Naive thymus-derived CD8-positive, alpha-beta T cell (primary cell): ENCODE data around the gene SBF1. TPM values are rescaled to one million over a fixed set of nuclear protein-coding genes. Genes with fewer than 3 reads are reported as not detected.

ENCODE experiments used
- ATAC-seq, 2 donors: fragments of 150-1000 bp; cut with Tn5 transposase in 1 of 2; sonication (Bioruptor Pico), chemical (Tn5 transposase) in 1 of 2; 1 replicate in 1 of 2; 2 replicates in 1 of 2; pipeline ENCODE4 v1.10.0; 2021; ENCODE audit warnings: mild to moderate bottlenecking in 2 of 2, moderate library complexity in 2 of 2
- POLR2A ChIA-PET: fragments of 350-600 bp; sonication (Branson Sonifier 250); formaldehyde crosslinking; loops from one replicate; lab custom pipeline; 2021; ENCODE audit warnings: antibody characterized with exemption; lab: Charles Lee
- DNase-seq, 10 donors: peaks; one replicate each; pipeline versions ENCODE4 v3.0.0 to v3.0.0-alpha.2; 2020 to 2022
- H3K27ac Mint-ChIP-seq, 10 donors: one replicate each; pipeline ENCODE4 v1.8.0; 2020 to 2022; ENCODE audit warnings: mild to moderate bottlenecking in 10 of 10, mixed read lengths in 10 of 10, moderate library complexity in 4 of 10, inconsistent platforms in 1 of 10
- H3K27me3 Mint-ChIP-seq, 5 donors: one replicate each; pipeline ENCODE4 v1.8.0; 2021 to 2022; ENCODE audit warnings: mixed read lengths in 5 of 5
- H3K36me3 Mint-ChIP-seq, 3 donors: one replicate each; pipeline ENCODE4 v1.8.0; 2020 to 2022; ENCODE audit warnings: mixed read lengths in 3 of 3, mild to moderate bottlenecking in 2 of 3, inconsistent platforms in 1 of 3
- H3K4me1 Mint-ChIP-seq, 4 donors: one replicate each; pipeline ENCODE4 v1.8.0; 2021 to 2022; ENCODE audit warnings: mixed read lengths in 4 of 4
- H3K4me3 Mint-ChIP-seq, 10 donors: one replicate each; pipeline ENCODE4 v1.8.0; 2020 to 2022; ENCODE audit warnings: mild to moderate bottlenecking in 10 of 10, mixed read lengths in 10 of 10, moderate library complexity in 6 of 10, inconsistent platforms in 1 of 10
- H3K9me3 Mint-ChIP-seq, 9 donors: one replicate each; pipeline ENCODE4 v1.8.0; 2020 to 2022; ENCODE audit warnings: mixed read lengths in 9 of 9, mild to moderate bottlenecking in 3 of 9, inconsistent platforms in 1 of 9, moderate library complexity in 1 of 9
- polyA plus RNA-seq, 3 donors: library from polyadenylated mRNA; unstranded; fragments of 300-500 nt; fragmentation: Illumina TruSeq; gene quantifications; one replicate each; pipeline ENCODE4 v1.2.3, GENCODE V29; 2021
- total RNA-seq, 8 experiments: library from RNA in 2 of 8; stranded (reverse) in 2 of 8; gene quantifications; one replicate each; pipeline ENCODE4 v1.2.3 and lab custom pipeline; 2021 to 2026

The SBF1 gene
- total and polyA plus RNA-seq, 5 experiments from 2014 or later: 17.1 to 222 (median 37.4) TPM

DNA sequence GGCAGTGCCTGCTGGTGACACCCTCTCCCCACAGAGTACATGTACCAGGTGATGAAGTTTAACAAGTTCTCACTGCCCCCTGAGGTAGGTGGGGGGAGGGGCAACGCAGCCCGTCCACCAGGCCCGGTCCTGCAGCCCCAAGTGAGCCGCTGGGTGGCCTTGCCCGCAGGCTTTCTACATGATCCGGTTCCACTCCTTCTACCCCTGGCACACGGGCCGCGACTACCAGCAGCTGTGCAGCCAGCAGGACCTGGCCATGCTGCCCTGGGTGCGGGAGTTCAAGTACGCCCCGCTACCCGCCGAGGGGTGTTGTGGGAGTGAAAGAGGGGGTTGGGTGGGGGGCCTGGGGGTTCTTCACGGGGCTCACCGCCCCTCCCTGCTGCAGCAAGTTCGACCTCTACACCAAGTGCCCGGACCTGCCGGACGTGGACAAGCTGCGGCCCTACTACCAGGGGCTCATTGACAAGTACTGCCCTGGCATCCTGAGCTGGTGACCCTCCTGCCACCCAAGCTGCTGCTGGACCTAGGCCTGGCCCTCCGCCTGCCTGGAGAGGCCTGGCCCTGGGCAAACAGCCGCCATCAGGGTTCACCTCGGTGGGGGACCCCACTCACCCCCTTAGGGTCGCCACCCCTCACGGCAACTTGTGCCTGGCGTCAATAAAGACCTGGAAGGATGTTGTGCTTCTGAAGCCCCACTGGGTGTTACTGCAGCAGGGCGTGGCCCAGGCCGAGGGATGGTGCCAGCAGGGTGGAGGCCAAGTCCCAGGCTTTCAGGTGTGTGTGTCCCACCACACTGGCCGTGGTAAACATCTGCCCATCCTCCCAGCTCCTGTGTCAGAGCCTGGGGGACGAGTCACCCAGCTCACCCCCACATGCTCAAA, 14.8 kb upstream of the SBF1 start:
- POLR2A ChIA-PET: interaction anchor here (2.3 kb wide), 1 partner anchor 20 kb away, joined by 10 read pairs; no protein-coding TSS in a partner anchor
- no peaks in the 10 kb centered on the region for H3K27me3 Mint-ChIP-seq
- H3K4me3 Mint-ChIP-seq: peak overlapping the region in 1 of 10 donors; percentile 30
- ATAC-seq: no peak
- no peaks in the 10 kb centered on the region for H3K9me3 Mint-ChIP-seq
- no peaks in the 10 kb centered on the region for H3K36me3 Mint-ChIP-seq
- peak overlapping the region in 1 of 10 donors; percentile 62 for H3K27ac Mint-ChIP-seq
- H3K4me1 Mint-ChIP-seq: peaks cover 7 to 19% (median 11%) of the 10 kb centered on the region in 4 donors
- no peak for DNase-seq

DNA sequence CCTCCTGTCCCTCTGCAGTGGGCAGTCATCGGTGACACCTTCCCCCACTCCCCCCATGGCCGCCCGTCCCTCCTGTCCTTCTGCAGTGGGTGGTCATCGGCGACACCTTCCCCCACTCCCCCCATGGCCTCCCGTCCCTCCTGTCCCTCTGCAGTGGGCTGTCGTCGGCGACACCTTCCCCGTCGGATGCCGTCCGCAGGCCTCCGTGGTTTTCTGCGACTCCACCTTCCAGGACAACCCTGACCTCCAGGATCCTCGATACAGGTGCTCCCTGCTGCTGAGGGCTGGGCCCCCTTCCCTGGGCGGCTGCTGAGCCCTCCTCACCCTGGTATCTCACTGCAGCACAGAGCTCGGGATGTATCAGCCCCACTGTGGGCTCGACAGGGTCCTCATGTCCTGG, 14.1 kb upstream of the SBF1 start:
- H3K9me3 Mint-ChIP-seq: no peaks in the 10 kb centered on the region
- H3K36me3 Mint-ChIP-seq: no peaks in the 10 kb centered on the region
- POLR2A ChIA-PET: no interaction called here
- no peak overlapping the region for H3K27ac Mint-ChIP-seq
- H3K27me3 Mint-ChIP-seq: no peaks in the 10 kb centered on the region
- H3K4me1 Mint-ChIP-seq: peaks cover 7 to 19% (median 11%) of the 10 kb centered on the region in 4 donors
- ATAC-seq: no peak
- no peak overlapping the region for H3K4me3 Mint-ChIP-seq
- no peak for DNase-seq

DNA sequence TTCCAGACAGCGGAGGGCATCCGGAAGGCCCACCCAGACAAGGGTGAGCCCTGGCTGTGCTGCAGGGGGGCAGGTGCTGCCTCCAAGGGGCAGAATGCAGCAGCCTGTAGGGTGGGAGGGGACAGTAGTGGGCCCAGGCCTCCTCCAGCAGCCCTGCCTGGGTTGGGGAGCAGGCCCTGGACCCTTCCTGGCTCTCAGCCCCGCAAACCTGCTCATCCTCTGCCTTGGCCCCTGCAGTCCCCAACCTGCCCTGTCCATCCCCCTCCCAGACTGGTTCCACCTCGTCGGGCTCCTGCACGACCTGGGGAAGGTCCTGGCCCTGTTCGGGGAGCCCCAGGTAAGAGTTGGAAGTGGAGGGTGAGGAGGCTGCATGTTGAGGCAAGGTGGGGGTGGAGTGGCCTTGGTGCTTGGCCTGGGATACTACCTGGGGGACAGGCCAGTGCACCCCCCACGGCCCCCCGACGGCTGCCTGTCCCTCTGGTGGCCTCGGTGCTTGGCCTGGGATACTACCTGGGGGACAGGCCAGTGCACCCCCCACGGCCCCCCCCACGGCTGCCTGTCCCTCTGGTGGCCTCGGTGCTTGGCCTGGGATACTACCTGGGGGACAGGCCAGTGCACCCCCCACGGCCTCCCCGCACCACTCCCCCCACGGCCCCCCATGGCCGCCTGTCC, 13.3 kb upstream of the SBF1 start:
- Mint-ChIP-seq H3K27me3 (no peaks in the 10 kb centered on the region), H3K36me3 (no peaks in the 10 kb centered on the region), H3K27ac (no peak overlapping the region), H3K4me3 (no peak overlapping the region), H3K4me1 (peaks cover 7 to 19% (median 11%) of the 10 kb centered on the region in 4 donors), H3K9me3 (no peaks in the 10 kb centered on the region)
- no peak for ATAC-seq
- DNase-seq: no peak
- POLR2A ChIA-PET: no interaction called here

DNA sequence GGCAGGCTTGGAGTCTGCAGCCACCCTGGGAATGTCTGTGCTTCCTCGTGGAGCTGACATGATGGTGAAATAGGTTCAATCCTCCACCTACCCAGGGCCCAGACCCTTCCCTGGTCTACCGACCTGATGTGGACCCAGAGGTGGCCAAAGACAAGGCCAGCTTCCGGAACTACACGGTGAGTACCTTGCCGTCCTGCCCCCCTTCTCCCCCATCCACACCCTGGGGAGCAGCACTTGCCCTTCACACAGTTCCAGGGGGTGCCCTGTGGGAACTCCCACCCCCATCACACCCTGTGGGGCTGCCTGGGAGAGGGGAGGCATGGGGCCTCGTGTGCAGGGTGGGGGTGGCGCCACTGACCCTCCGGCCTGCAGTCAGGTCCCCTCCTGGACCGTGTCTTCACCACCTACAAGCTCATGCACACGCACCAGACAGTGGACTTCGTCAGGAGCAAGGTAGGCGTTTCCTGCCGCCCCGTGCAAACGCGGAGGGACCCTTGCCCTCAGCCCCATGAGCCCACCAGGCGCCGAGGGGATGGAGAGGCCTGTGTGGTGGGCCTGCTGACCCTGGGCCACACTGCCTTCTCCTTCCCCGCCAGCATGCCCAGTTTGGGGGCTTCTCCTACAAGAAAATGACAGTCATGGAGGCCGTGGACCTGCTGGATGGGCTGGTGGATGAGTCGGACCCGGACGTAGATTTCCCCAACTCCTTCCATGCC, 12.6 kb upstream of the SBF1 start:
- Mint-ChIP-seq H3K4me3 (no peak overlapping the region), H3K27me3 (no peaks in the 10 kb centered on the region), H3K36me3 (no peaks in the 10 kb centered on the region), H3K9me3 (no peaks in the 10 kb centered on the region), H3K27ac (no peak overlapping the region), H3K4me1 (peaks cover 7 to 19% (median 11%) of the 10 kb centered on the region in 4 donors)
- ATAC-seq: no peak
- DNase-seq: no peak
- POLR2A ChIA-PET: interaction anchor here (1.1 kb wide), 1 partner anchor 18 kb away, joined by 3 read pairs; no protein-coding TSS in a partner anchor

DNA sequence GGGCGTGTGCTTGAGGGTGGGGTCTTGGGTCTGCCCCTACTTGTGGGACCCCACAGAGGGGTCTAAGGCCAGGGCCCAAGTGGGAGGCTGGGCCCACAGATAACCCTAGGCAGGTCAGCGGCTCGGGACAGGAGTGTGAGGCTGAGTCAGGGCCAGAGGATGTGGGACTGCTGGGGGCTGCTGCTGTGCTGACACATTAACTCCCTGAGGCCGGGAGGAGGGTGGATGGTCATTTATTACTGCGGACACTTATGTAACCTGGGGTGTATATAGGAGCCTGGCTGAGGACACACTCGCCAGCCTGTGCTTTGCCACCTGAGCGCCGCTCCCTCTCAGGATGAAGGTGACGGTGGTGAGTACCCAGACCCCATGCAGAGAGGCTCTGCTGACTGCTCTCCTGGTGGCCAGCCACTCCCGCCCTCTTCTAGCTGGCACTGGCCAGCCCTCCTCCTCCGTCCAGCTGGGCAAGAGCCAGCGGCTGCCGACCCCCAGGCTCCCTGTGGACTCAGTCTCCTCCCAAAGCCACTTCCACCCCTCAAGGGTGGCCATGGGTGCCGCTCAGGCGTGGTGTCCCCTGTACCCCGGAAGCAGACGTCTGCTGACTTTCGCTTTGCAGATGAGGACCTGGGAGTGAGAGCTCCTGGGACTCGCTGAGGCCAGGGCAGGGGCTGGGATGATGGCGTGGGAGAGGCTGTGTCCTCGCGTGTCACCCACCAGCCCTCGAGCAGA, 11.9 kb upstream of the SBF1 start, which contains the start of gene MIOX:
MIOX (plus strand) TSS at position 299 of the 729 bp plus-strand sequence; CDS start at position 338, 39 bp downstream.
- no peak for ATAC-seq
- H3K9me3 Mint-ChIP-seq: no peaks in the 10 kb centered on the region
- H3K4me1 Mint-ChIP-seq: peaks cover 7 to 19% (median 11%) of the 10 kb centered on the region in 4 donors
- no peaks in the 10 kb centered on the region for H3K36me3 Mint-ChIP-seq
- no peak for DNase-seq
- POLR2A ChIA-PET: interaction anchor here (1.1 kb wide), 1 partner anchor 17 kb away, joined by 3 read pairs; no protein-coding TSS in a partner anchor
- no peaks in the 10 kb centered on the region for H3K27me3 Mint-ChIP-seq
- H3K27ac Mint-ChIP-seq: peak within 1 kb of the TSS in 5 of 10 donors; percentile 53 to 74 (median 69)
- H3K4me3 Mint-ChIP-seq: peak within 1 kb of the TSS in 1 of 10 donors; percentile 57

DNA sequence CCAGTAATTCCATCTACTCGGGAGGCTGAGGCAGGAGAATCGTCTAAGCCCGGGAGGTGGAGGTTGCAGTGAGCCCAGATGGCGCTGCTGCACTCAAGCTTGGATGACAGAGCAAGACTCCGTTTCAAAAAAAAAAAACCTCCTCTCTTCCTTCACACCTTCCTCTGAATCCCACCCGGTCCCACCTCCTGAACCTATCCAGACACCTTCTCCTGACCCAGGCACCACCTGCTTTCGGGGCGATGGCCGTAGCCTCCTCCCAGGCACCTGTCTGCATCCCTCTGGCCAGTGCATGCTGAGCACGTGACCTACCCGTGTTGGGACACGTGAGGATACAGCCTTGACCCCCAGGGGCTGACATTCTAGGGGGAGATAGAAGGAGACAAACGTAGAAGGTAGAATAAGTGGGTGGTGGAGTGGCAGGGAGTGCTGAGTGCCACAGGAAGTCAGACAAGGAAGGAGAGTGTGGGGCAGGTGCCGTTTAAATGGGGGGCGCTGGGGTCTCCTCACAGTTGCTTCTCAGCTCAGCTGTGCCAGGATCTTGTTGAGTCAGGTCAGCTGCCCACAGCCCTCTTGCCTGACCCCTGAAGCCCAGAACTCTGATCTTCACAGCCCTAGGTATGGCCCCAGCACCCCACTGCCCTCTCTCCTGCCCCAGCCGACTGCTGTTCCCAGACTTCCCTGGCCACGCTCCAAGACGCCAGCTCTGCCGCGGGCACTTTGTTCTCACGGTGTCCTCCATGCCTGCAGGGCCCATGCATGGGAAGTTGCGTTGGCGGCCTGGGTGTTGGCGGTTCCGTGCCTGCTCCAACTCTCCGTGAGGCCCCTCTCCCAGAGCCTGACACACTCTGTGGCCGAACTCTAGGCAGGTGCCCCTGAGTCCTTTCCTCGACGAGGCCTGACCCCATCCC, 10.6 kb upstream of the SBF1 start:
- no peaks in the 10 kb centered on the region for H3K27me3 Mint-ChIP-seq
- peak overlapping the region in 3 of 10 donors; percentile 58 to 71 (median 61) for H3K27ac Mint-ChIP-seq
- POLR2A ChIA-PET: interaction anchor here (1.1 to 4.3 kb wide), 2 partner anchors 10 to 16 kb away, joined by 4 to 29 read pairs; partner anchors contain the start of gene SBF1
- H3K4me1 Mint-ChIP-seq: peaks cover 2 to 12% (median 4%) of the 10 kb centered on the region in 4 donors
- no peaks in the 10 kb centered on the region for H3K9me3 Mint-ChIP-seq
- peak overlapping the region in 1 of 10 donors; percentile 73 for H3K4me3 Mint-ChIP-seq
- ATAC-seq (no peak), DNase-seq (no peak)
- no peaks in the 10 kb centered on the region for H3K36me3 Mint-ChIP-seq

DNA sequence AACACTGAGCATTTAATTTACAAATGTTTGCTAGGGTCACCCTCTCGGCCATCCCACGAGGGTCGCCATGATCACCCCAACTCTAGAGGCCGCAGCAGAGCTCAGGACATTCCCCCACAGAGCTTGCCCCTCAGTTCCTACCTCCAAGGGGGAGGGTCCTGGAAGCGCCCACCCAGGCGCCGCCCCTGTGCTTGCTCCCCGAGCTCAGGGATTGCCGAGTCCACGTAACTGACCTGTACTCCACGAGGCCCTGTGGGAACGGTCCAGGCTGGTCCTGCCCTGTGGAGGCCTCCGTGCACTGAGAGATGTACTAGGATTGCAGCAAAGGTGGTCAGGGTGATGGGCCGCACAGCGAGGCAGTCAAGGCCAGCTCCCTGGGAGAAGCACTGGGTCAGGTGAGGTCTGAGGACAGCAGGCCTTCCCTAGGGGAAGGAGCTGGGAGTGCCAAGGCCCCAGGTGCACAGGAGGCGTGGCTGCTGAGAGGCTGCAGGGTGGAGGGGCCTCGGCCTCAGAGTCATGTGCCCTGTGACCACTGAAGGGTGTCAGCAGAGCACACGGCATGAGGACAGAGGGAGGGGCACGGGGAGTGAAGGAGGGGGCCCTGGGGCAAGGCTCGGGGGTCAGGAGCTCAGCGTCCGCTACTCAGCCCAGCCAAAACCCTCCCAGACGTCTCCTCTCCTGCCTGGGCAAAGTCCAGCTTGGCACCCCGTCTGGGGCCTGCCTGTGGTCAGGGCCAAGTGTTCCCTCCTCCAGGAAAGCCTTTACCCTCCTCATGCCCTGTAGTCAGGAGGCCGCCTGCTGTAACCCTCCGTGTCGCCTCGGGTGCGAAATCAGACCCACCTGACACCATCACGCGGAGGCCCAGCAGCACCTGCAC, 9.4 kb upstream of the SBF1 start:
- no peak overlapping the region for H3K4me3 Mint-ChIP-seq
- POLR2A ChIA-PET: interaction anchor here (1.1 to 4.3 kb wide), 2 partner anchors 9 to 15 kb away, joined by 4 to 29 read pairs; partner anchors contain the start of gene SBF1

DNA sequence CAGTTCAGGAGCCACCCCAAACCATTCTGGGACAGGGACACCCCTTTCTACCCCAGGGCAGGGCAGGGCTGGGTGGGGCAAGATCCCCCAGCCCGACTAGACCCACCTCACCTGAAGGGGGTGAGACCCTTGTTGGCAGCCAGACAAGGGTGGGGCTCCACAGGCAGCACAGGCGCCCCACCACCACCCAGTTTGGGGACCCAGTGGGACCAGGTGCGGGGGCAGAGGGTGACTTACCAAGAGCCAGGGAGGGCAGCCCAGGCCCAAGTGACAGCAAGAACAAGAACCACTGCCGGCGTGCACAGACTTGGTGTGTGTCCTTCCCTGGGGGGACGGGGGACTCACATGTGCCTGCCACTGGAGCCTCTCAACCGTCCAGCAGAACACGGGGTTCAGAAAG, 8.7 kb upstream of the SBF1 start:
- Mint-ChIP-seq H3K27ac (no peak overlapping the region), H3K27me3 (peaks cover 0 to 4% (median 0%) of the 10 kb centered on the region in 5 donors), H3K36me3 (no peaks in the 10 kb centered on the region), H3K4me3 (no peak overlapping the region), H3K9me3 (no peaks in the 10 kb centered on the region), H3K4me1 (peaks cover 6 to 17% (median 10%) of the 10 kb centered on the region in 4 donors)
- ATAC-seq (no peak), DNase-seq (peak in 1 of 10 donors; percentile 55)
- POLR2A ChIA-PET: interaction anchor here (0.6 to 4.3 kb wide), 3 partner anchors 10 to 108 kb away, joined by 3 to 29 read pairs (median 4); no protein-coding TSS in a partner anchor

More for the DNA sequence above, 9.4 kb upstream of the SBF1 start:
- H3K27ac Mint-ChIP-seq: peak overlapping the region in 3 of 10 donors; percentile 6 to 38 (median 8)
- H3K9me3 Mint-ChIP-seq: no peaks in the 10 kb centered on the region
- ATAC-seq: no peak
- H3K4me1 Mint-ChIP-seq: peaks cover 6 to 17% (median 10%) of the 10 kb centered on the region in 4 donors
- H3K36me3 Mint-ChIP-seq: no peaks in the 10 kb centered on the region
- peak in 1 of 10 donors; percentile 56 for DNase-seq
- H3K27me3 Mint-ChIP-seq: peaks cover 0 to 4% (median 0%) of the 10 kb centered on the region in 5 donors

DNA sequence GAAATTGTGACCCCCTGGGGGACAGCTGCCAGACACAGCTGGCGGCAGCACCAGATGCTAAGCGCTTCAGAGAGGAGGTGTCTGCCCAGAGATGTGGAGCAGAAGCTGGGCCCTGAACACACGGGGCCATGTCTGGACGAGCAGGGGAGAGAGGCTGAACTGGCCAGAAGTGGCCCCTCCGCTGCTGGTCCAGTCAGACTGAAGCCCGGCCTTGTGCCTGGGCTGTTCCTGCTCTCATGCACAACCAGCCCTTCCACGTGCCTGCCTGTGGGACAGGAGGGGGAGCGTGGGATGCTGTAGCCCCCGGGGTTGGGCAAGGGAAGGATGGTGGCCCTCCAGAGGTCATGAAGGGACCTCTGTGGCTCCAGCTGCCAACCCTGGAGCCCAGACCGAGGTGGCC, 8.3 kb upstream of the SBF1 start:
- Mint-ChIP-seq H3K27ac (no peak overlapping the region), H3K9me3 (no peaks in the 10 kb centered on the region), H3K36me3 (no peaks in the 10 kb centered on the region), H3K4me1 (peaks cover 6 to 17% (median 10%) of the 10 kb centered on the region in 4 donors), H3K27me3 (peaks cover 0 to 4% (median 0%) of the 10 kb centered on the region in 5 donors), H3K4me3 (peak overlapping the region in 3 of 10 donors; percentile 22 to 40 (median 33))
- DNase-seq (peak in 1 of 10 donors; percentile 48), ATAC-seq (no peak)
- POLR2A ChIA-PET: interaction anchor here (0.6 to 4.3 kb wide), 3 partner anchors 10 to 108 kb away, joined by 3 to 29 read pairs (median 4); no protein-coding TSS in a partner anchor
